Rectal smooth muscle tissue (tissue), 1 donor: ENCODE data around the gene LIMK1.
"Not testable (repeated sequence)": the region's sequence is repeated elsewhere in the genome, so short reads cannot be mapped to it uniquely, and the experiment has no call there.

Source experiments
- H3K27ac ChIP-seq: one replicate; pipeline ENCODE4 v1.7.0; 2013; ENCODE audit warnings: low read depth, low read length, inconsistent platforms
- H3K27me3 ChIP-seq: one replicate; pipeline ENCODE4 v1.7.0; 2013; ENCODE audit warnings: low read length; ENCODE audit not compliant: control insufficient read depth, insufficient read depth
- H3K36me3 ChIP-seq: one replicate; pipeline ENCODE4 v1.7.0; 2013; ENCODE audit warnings: low read length; ENCODE audit not compliant: control insufficient read depth, insufficient read depth
- H3K4me1 ChIP-seq: one replicate; pipeline ENCODE4 v1.7.0; 2013; ENCODE audit warnings: low read length; ENCODE audit not compliant: control insufficient read depth, insufficient read depth
- H3K4me3 ChIP-seq: one replicate; pipeline ENCODE4 v1.7.0; 2013; ENCODE audit warnings: low read length
- H3K9ac ChIP-seq: one replicate; pipeline ENCODE4 v1.7.0; 2013; ENCODE audit warnings: low read length

The LIMK1 gene

GRCh38 chr7:74083117-74083876 lies at the start of gene LIMK1:
TSS of gene LIMK1 (plus strand) at chr7:74083804. CDS start at chr7:74083991, 187 bp downstream.
- Histone ChIP-seq H3K4me1 (peaks cover 9% of the 10 kb centered on the region), H3K9ac (peak within 1 kb of the TSS; percentile 14), H3K36me3 (no peaks in the 10 kb centered on the region), H3K27me3 (no peaks in the 10 kb centered on the region), H3K27ac (no peak within 1 kb of the TSS), H3K4me3 (peak within 1 kb of the TSS; percentile 61)

GRCh38 chr7:74037609-74038008 lies 46.0 kb upstream of the LIMK1 start:
- Histone ChIP-seq H3K4me1 (peaks cover 16% of the 10 kb centered on the region), H3K27ac (no peak overlapping the region), H3K27me3 (no peaks in the 10 kb centered on the region), H3K4me3 (no peak overlapping the region), H3K36me3 (peaks cover 4% of the 10 kb centered on the region), H3K9ac (no peak overlapping the region)

- peak overlapping the region; percentile 47 for H3K27ac ChIP-seq
- H3K4me1 ChIP-seq = peaks cover 16% of the 10 kb centered on the region
- no peak overlapping the region for H3K9ac ChIP-seq
- peaks cover 4% of the 10 kb centered on the region for H3K36me3 ChIP-seq
- H3K27me3 ChIP-seq = no peaks in the 10 kb centered on the region
- H3K4me3 ChIP-seq = no peak overlapping the region
These were observed 45.2 kb upstream of the LIMK1 start for GRCh38 chr7:74038194-74038961.

GRCh38 chr7:74039337-74039736 lies 44.3 kb upstream of the LIMK1 start:
- Histone ChIP-seq H3K27ac (no peak overlapping the region), H3K36me3 (peaks cover 4% of the 10 kb centered on the region)

GRCh38 chr7:74040101-74040790 lies 43.4 kb upstream of the LIMK1 start:
- no peak overlapping the region for H3K4me3 ChIP-seq
- H3K9ac ChIP-seq = no peak overlapping the region
- H3K4me1 ChIP-seq = peaks cover 12% of the 10 kb centered on the region
- H3K36me3 ChIP-seq = peaks cover 4% of the 10 kb centered on the region
- H3K27ac ChIP-seq = no peak overlapping the region
- H3K27me3 ChIP-seq = no peaks in the 10 kb centered on the region

More at GRCh38 chr7:74039337-74039736, 44.3 kb upstream of the LIMK1 start:
- no peak overlapping the region for H3K4me3 ChIP-seq
- H3K9ac ChIP-seq = no peak overlapping the region
- H3K4me1 ChIP-seq = peaks cover 12% of the 10 kb centered on the region
- H3K27me3 ChIP-seq = no peaks in the 10 kb centered on the region

- H3K4me1 ChIP-seq = peaks cover 12% of the 10 kb centered on the region
- H3K9ac ChIP-seq = no peak overlapping the region
- H3K36me3 ChIP-seq = peaks cover 4% of the 10 kb centered on the region
- no peak overlapping the region for H3K27ac ChIP-seq
- H3K4me3 ChIP-seq = no peak overlapping the region
- H3K27me3 ChIP-seq = no peaks in the 10 kb centered on the region
These were observed 42.6 kb upstream of the LIMK1 start for GRCh38 chr7:74040791-74041520.

GRCh38 chr7:74042746-74043522 lies 40.7 kb upstream of the LIMK1 start:
- Histone ChIP-seq H3K4me3 (peak overlapping the region; percentile 16), H3K4me1 (peaks cover 12% of the 10 kb centered on the region), H3K36me3 (peaks cover 3% of the 10 kb centered on the region), H3K27me3 (no peaks in the 10 kb centered on the region), H3K27ac (peak overlapping the region; percentile 66), H3K9ac (no peak overlapping the region)

GRCh38 chr7:74043523-74043951 lies 40.1 kb upstream of the LIMK1 start:
- peaks cover 12% of the 10 kb centered on the region for H3K4me1 ChIP-seq
- peak overlapping the region; percentile 66 for H3K27ac ChIP-seq
- no peak overlapping the region for H3K9ac ChIP-seq
- H3K4me3 ChIP-seq = no peak overlapping the region
- no peaks in the 10 kb centered on the region for H3K27me3 ChIP-seq
- H3K36me3 ChIP-seq = peaks cover 7% of the 10 kb centered on the region

- Histone ChIP-seq H3K4me1 (peaks cover 12% of the 10 kb centered on the region), H3K36me3 (peaks cover 17% of the 10 kb centered on the region), H3K27me3 (no peaks in the 10 kb centered on the region), H3K27ac (peak overlapping the region; percentile 6), H3K9ac (no peak overlapping the region), H3K4me3 (no peak overlapping the region)
These were observed 38.9 kb upstream of the LIMK1 start for GRCh38 chr7:74044366-74045350.

- H3K27me3 ChIP-seq, H3K9ac ChIP-seq, H3K27ac ChIP-seq, H3K4me3 ChIP-seq: not testable (repeated sequence)
- Histone ChIP-seq H3K36me3 (peaks cover 20% of the 10 kb centered on the region), H3K4me1 (peaks cover 12% of the 10 kb centered on the region)
These were observed 37.0 kb upstream of the LIMK1 start for GRCh38 chr7:74046581-74046980.
